ENCODE data around the gene MTHFSD. TPM values are rescaled to one million over a fixed set of nuclear protein-coding genes. Genes with fewer than 3 reads are reported as not detected.

The MTHFSD gene
- total and polyA plus RNA-seq, 3 donors from 2014 or later: 42.2 to 55.6 (median 45.0) TPM

DNA sequence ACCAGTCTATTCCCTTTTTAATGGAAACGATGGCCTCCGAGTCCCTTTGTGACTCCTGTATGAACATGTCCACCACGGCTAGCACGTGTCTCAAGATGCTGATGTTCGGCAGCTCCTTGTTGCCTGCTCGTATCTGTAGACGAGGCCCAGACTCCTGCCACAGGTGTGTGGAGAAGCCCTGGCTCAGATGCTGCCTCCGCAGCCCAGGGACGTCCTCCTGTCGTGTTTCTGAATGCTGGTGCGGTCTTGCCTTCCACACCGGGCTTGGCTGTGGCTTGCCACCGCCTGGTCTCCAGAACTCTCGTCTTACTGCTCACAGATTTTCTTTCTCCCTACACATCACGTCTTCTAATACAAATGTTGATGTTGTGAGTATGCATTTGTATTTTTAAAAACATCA, 27.7 kb downstream of the MTHFSD start:
- H3K27me3 ChIP-seq: no peaks in the 10 kb centered on the region
- no peaks in the 10 kb centered on the region for H3K9me3 ChIP-seq
- DNase-seq: no peak
- H3K4me3 ChIP-seq: no peak overlapping the region
- intact Hi-C loops (cut with DNase I; ENCODE audit: low total_unique reads): no loop called here
- no peaks in the 10 kb centered on the region for H3K36me3 ChIP-seq (ENCODE audit: low read depth, missing control alignments)
- H3K4me1 ChIP-seq: no peaks in the 10 kb centered on the region
- TF ChIP-seq POLR2A (IDR thresholded peaks at IDR 0.05): no peak
- TF ChIP-seq, protein P1, sequence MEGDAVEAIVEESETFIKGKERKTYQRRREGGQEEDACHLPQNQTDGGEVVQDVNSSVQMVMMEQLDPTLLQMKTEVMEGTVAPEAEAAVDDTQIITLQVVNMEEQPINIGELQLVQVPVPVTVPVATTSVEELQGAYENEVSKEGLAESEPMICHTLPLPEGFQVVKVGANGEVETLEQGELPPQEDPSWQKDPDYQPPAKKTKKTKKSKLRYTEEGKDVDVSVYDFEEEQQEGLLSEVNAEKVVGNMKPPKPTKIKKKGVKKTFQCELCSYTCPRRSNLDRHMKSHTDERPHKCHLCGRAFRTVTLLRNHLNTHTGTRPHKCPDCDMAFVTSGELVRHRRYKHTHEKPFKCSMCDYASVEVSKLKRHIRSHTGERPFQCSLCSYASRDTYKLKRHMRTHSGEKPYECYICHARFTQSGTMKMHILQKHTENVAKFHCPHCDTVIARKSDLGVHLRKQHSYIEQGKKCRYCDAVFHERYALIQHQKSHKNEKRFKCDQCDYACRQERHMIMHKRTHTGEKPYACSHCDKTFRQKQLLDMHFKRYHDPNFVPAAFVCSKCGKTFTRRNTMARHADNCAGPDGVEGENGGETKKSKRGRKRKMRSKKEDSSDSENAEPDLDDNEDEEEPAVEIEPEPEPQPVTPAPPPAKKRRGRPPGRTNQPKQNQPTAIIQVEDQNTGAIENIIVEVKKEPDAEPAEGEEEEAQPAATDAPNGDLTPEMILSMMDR (IDR thresholded peaks at IDR 0.05): no peak
- 92 to 94% methylated on average over 15 of the region's 15 CpGs for WGBS, 2 donors
- H3K27ac ChIP-seq: no peak overlapping the region

DNA sequence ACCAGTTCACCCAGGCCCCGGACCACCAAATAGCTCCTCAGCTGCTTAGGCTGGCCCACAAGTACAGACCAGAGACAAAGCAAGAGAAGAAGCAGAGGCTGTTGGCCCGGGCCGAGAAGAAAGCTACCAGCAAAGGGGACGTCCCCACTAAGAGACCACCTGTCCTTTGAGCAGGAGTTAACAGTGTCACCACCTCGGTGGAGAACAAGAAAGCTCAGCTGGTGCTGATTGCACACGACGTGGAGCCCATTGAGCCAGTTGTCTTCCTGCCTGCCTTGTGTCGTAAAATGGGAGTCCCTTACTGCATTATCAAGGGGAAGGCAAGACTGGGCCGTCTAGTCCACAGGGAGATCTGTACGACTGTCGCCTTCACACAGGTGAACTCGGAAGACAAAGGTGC, 29.3 kb downstream of the MTHFSD start:
- 62 to 68% methylated on average over 8 to 12 of the region's 12 CpGs for WGBS, 2 donors
- Histone ChIP-seq H3K27me3 (no peaks in the 10 kb centered on the region), H3K9me3 (no peaks in the 10 kb centered on the region), H3K27ac (no peak overlapping the region), H3K4me3 (no peak overlapping the region), H3K36me3 (ENCODE audit: low read depth, missing control alignments) (no peaks in the 10 kb centered on the region), H3K4me1 (no peaks in the 10 kb centered on the region)
- DNase-seq: no peak
- no peak for TF ChIP-seq POLR2A (IDR thresholded peaks at IDR 0.05)
- intact Hi-C loops (cut with DNase I; ENCODE audit: low total_unique reads): no loop called here

DNA sequence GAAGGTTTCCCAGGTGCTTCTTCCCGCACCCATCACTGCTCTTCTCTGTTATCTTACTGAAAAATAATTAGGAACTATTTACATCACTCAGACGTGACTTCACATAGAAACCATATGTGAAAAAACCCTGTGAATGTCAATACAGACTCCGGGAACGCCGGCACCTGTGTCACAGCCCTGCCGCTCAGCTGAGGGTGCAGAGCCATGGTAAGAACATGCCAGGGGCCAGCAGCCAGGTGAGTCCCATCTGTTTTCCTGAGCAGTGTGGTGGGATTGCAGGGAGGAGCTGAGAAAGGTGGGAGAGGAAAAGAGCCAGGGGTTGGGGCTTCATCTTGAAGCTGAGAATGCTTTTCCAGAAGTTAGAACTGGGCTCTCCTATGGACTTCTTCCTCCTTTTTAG, 31.0 kb downstream of the MTHFSD start:
- Histone ChIP-seq H3K4me1 (no peaks in the 10 kb centered on the region), H3K27ac (no peak overlapping the region), H3K27me3 (no peaks in the 10 kb centered on the region), H3K36me3 (ENCODE audit: low read depth, missing control alignments) (no peaks in the 10 kb centered on the region), H3K9me3 (no peaks in the 10 kb centered on the region), H3K4me3 (no peak overlapping the region)
- TF ChIP-seq, protein P1 (IDR thresholded peaks at IDR 0.05): no peak
- no peak for TF ChIP-seq POLR2A (IDR thresholded peaks at IDR 0.05)
- intact Hi-C loops (cut with DNase I; ENCODE audit: low total_unique reads): no loop called here
- DNase-seq: no peak
- WGBS, 2 donors: 81 to 84% methylated on average over 6 of the region's 6 CpGs

DNA sequence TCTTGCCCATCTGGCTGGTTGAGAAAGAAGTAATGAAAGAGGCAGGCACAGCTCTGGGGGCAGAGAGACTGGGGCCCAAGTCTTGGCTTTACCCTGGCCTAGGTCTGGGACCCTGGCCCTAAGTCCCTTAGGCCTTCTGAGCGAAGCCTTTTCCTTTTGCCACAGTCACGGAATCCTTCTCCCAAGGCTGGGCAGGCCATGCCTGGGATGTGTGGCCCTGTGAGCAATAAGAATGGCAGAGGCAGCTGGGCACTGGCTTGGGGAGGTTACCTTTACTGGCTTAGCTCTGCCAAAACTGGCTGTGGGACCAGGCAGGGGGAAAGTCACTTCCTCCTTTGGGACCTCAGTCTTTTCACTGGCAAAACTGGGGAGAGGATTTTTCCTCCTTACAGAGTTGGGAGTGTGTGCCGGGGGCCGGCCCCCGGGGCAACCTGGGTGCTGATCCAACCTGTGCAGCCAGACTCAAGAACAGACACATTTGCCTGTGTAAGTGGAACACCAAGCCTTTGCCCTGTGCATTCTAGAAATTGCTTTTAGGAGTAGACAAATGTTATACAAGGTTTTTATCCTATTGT, 31.8 kb downstream of the MTHFSD start:
- intact Hi-C loops (cut with DNase I; ENCODE audit: low total_unique reads): no loop called here
- H3K27me3 ChIP-seq: no peaks in the 10 kb centered on the region
- no peaks in the 10 kb centered on the region for H3K4me1 ChIP-seq
- no peaks in the 10 kb centered on the region for H3K36me3 ChIP-seq (ENCODE audit: low read depth, missing control alignments)
- no peak for DNase-seq
- TF ChIP-seq, protein P1 (IDR thresholded peaks at IDR 0.05): no peak
- TF ChIP-seq POLR2A (IDR thresholded peaks at IDR 0.05): no peak
- no peak overlapping the region for H3K4me3 ChIP-seq
- 78 to 83% methylated on average over 5 of the region's 5 CpGs for WGBS, 2 donors
- H3K27ac ChIP-seq: no peak overlapping the region
- no peaks in the 10 kb centered on the region for H3K9me3 ChIP-seq

DNA sequence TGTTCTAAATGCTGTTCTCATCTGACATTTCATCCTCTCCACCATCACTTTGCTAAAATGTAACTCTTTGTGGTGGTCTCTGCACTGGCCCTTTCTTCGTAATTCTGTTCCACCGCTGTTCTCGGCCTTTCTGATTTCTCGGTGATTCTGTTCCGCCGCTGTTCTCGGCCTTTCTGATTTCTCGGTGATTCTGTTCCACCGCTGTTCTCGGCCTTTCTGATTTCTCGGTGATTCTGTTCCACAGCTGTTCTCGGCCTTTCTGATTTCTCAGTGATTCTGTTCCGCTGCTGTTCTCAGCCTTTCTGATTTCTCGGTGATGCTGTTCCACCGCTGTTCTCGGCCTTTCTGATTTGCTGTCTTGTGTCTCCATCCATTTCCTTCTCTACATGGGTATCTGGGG, 32.4 kb downstream of the MTHFSD start:
- Histone ChIP-seq H3K27me3 (no peaks in the 10 kb centered on the region), H3K4me1 (no peaks in the 10 kb centered on the region), H3K4me3 (no peak overlapping the region), H3K9me3 (no peaks in the 10 kb centered on the region), H3K27ac (no peak overlapping the region), H3K36me3 (ENCODE audit: low read depth, missing control alignments) (no peaks in the 10 kb centered on the region)
- intact Hi-C loops (cut with DNase I; ENCODE audit: low total_unique reads): no loop called here
- WGBS, 2 donors: 63 to 75% methylated on average over 16 of the region's 16 CpGs
- TF ChIP-seq, protein P1 (IDR thresholded peaks at IDR 0.05): no peak
- no peak for TF ChIP-seq POLR2A (IDR thresholded peaks at IDR 0.05)
- no peak for DNase-seq
